GM04503 (cell line): Measurements from ENCODE around the gene PATL2.
"Not testable (repeated sequence)": the region's sequence is repeated elsewhere in the genome, so short reads cannot be mapped to it uniquely, and the experiment has no call there.

Experiments
- DNase-seq: peaks from one replicate; pipeline ENCODE4 v3.0.0-alpha.2; 2012; ENCODE audit warnings: low read depth

Gene PATL2

DNA sequence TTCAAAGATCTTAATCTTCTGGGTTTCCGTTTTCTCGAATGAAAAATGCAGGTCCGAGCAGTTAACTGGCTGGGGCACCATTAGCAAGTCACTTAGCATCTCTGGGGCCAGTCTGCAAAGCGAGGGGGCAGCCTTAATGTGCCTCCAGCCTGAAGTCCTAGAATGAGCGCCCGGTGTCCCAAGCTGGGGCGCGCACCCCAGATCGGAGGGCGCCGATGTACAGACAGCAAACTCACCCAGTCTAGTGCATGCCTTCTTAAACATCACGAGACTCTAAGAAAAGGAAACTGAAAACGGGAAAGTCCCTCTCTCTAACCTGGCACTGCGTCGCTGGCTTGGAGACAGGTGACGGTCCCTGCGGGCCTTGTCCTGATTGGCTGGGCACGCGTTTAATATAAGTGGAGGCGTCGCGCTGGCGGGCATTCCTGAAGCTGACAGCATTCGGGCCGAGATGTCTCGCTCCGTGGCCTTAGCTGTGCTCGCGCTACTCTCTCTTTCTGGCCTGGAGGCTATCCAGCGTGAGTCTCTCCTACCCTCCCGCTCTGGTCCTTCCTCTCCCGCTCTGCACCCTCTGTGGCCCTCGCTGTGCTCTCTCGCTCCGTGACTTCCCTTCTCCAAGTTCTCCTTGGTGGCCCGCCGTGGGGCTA is at the start of gene PATL2, which contains the start of gene B2M:
PATL2 (minus strand) TSS at position 228 of the 647 bp plus-strand sequence. CDS start 34,833 bp downstream, outside the sequence.
B2M (plus strand) TSS at position 422 of the 647 bp plus-strand sequence; CDS start at position 452, 30 bp downstream.
- DNase-seq = peak; percentile 75

DNA sequence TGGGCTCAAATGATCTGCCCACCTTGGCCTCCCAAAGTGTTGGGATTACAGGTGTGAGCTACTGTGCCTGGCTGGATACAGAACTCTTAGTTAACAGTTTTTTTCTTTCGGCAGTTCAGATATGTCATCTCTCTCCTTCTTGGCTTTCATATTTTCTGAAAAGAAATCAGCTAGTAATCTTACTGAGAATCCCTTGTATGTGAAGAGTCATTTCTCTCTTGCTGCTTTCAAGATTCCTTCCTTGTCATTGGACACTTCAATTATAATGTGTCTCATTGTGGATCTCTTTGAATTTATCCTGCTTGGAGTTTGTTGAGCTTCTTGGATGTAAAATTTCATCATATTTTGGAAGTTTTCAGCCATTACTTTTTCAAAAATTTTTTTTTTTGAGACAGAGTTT is 42.2 kb upstream of the PATL2 start:
- no peak for DNase-seq

DNA sequence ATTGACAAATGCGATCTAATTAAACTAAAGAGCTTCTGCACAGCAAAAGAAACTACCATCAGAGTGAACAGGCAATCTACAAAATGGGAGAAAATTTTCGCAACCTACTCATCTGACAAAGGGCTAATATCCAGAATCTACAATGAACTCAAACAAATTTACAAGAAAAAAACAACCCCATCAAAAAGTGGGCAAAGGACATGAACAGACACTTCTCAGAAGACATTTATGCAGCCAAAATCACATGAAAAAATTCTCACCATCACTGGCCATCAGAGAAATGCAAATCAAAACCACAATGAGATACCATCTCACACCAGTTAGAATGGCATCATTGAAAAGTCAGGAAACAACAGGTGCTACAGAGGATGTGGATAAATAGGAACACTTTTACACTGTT is 32.3 kb upstream of the PATL2 start:
- not testable (repeated sequence) for DNase-seq

DNA sequence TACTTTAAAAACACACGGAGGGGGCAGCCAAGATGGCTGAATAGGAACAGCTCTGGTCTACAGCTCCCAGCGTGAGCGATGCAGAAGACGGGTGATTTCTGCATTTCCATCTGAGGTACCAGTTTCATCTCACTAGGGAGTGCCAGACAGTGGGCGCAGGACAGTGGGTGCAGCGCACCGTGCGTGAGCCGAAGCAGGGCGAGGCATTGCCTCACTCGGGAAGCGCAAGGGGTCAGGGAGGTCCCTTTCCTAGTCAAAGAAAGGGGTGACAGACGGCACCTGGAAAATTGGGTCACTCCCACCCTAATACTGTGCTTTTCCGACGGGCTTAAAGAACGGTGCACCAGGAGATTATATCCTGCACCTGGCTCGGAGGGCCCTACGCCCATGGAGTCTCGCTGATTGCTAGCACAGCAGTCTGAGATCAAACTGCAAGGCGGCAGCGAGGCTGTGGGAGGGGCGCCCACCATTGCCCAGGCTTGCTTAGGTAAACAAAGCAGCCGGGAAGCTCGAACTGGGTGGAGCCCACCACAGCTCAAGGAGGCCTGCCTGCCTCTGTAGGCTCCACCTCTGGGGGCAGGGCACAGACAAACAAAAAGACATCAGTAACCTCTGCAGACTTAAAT is 28.2 kb upstream of the PATL2 start:
- not testable (repeated sequence) for DNase-seq

DNA sequence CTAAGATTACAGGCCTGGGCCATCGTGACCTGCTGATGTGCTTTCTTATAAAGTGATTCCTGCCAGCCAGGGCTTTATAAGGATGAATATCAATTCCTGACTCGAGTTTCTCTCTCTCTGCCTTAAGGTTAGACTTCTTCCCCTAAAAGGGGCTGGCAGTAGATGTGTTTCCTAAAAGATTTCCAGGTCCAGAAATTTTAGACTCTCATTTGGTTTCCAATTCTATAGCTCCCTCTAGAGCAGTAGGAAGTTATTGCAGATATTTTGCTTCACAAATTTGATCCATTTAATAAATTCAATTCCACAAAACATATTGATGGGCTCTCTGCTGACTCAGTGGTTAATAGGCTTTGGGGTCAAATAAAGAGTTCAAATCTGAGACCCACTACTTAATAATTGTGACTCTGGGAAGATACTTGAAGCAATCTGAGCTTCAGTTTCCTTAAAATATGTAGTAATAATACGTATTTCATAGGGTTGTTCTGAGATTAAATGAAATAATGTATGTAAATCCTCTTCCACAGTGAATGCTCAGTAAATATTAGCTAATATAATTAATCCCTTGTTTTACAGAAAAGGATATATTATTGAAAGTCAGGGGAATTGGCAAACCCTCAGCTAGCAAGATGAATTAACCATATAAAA is 27.3 kb upstream of the PATL2 start:
- DNase-seq = no peak

DNA sequence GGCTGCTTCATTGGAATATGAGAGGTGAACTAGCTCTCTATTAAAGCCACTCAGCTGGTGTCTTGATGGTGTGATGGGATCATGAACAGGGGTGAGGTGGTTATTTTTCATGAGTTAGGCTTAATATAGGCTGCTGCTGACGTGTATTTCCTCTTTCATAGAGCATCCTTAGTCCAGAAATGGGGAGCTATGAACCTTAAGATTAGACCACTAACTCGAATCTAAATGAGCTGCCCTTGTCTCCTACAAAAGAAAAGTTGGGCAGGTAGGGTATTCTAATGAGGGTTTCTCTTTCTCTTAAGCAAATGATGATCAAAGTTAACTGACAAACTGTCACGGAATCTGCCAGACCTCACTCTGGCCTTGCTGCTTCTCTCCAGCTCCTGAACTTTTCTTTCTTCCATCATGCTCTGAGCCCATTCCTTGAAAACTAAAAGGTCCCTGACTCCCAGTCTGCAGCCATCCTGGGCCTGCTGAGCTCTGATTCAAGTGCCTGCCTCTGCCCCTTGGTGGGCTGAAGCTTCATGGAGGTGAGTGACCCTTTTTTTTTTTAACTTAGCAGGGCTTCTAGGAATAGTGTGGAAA is 25.1 kb upstream of the PATL2 start, which contains the start of gene TRIM69:
TRIM69 (plus strand) TSS at position 348 of the 585 bp plus-strand sequence; CDS start at position 525, 177 bp downstream.
- no peak for DNase-seq

DNA sequence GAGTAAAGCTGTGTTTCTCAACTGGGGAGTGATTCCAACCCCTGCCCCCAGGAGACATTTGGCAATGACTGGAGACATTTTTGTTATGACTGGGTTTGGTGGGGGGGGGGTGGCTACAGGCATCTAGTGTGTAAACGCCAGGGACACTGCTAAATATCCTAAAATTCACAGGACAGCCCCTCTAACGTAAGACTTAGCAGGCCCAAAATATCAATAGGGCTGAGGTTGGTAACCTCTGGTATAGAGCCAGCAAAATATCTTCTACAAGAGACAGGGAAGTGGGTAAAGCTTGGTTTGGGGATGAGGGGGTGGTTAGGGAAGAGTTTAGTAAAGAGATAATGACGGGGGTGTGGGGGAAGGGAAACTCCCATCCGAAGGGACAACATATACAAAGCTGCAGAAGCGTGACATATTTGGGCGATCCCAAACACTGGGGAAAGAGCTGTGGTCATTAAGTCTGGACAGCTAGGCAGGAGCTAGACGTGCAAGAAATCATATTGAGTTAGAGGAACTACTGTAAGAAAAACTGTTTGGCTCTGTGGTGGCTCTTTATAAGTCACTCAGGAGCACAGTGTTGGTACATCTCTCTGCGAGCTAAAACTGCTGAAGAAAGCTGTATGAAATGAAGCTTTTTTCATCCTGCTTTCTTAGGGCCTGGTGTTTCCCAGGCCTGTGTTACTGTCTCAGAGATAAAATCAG is 24.5 kb upstream of the PATL2 start:
- DNase-seq = no peak

DNA sequence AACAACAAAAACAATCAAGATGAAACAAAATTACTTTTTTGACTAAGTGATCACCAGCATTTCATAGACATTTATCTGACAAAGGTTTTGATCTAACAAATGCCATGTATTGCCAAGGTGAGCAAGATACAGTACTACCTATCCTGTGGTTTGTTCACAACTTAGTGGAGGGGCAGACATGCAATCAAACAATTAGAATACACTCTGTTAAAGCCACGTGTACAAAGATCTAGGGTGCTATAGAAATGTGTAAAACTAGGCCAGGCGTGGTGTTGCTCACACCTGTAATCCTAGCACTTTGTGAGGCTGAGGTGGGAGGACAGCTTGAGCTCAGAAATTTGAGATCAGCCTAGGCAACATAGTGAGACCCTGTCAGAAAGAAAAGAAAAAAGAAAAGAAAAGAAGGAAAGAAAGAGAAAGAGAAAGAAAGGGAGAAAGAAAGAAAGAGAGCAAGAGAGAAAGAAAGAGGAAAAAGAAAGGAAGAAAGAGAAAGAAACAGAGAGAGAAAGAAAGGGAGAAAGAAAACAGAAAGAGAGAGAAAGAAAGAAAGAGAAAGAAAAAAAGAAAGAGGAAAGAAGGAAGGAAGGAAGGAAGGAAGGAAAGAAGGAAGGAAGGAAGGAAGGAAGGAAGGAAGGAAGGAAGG is 23.8 kb upstream of the PATL2 start:
- DNase-seq = no peak

DNA sequence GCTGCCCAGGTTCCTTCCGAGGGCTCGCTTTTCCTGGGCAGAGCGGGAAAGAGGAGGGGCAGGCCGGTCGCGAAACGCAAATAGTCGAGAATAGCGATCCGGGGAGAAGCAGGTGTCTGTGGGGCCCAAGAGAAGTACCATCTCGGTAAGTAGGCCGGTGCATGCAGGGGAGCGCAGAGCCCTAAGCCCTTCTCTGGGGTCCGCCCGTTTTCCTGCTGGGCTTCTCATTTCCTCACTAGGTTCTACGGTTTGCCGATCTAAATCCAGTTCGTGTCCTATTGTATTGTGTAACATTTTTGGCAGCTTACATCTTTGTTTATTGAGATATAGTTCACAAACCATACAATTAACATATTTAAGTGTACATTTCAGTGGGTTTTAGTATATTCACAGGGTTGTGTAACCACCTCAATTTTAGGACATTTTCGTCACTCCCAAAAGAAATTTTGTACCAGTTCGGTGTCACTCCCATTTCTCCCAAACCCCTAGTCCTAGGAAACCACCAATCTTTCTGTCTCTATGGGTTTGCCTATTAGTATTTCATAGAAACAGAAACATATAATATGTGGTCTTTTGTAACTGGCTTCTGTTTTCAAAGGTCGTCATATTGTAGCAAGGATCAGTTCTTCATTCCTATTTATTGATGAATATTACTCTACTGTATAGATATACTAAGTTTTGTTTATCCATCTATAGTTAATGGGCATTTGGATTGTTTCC is 18.4 kb upstream of the PATL2 start:
- DNase-seq = no peak

DNA sequence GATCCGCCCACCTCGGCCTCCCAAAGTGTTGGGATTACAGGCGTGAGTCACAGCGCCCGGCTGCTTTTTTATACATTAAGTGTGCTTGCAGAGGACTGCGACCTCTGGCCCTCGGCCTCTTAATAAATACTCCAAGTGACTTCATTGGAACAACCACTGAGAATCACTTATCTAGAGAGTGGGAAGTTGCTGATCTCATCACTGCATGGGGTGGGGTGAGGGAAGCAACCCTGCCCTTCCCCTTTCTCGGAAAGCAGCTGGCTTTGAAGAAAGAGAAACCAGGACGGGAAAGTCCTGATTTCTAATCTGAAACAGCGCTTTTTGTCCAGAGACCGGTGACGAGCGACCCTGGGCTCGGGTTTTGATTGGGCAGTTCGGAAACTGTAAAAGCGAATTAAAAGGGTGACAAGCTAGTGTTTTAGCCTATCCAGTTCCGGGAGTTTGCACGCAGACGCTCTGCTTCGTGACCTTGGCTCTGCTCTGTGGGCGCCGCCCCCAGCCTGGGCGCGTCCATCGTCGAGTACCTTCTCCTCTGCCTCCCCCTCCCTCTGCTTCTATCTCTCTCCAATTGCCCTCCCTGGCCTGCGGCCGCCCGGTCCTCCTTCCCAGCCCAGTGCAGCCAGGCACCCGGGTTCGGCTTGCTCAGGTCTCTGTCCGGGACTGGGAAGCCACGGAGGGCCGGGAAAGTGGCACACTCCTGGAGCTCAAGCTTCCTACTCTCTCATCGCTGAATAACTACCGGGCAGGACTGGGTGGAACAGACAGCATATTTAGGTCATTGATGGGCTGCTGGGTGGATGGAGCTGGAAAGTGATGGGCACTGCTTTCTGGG is 17.7 kb upstream of the PATL2 start:
- DNase-seq = peak; percentile 98

DNA sequence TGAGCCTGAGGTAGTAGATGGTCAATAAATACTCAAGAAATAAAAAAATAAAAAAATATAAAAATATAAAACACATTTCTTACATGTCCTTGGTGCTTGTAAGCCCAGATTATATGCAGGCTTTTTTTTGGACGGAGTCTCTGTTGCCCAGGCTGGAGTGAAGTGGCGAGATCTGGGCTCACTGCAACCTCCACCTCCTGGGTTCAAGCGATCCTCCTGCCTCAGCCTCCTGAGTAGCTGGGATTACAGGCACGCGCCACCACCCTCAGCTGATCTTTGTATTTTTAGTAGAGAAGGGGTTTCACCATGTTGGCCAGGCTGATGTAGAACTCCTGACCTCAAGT is 17.1 kb upstream of the PATL2 start:
- DNase-seq = not testable (repeated sequence)

DNA sequence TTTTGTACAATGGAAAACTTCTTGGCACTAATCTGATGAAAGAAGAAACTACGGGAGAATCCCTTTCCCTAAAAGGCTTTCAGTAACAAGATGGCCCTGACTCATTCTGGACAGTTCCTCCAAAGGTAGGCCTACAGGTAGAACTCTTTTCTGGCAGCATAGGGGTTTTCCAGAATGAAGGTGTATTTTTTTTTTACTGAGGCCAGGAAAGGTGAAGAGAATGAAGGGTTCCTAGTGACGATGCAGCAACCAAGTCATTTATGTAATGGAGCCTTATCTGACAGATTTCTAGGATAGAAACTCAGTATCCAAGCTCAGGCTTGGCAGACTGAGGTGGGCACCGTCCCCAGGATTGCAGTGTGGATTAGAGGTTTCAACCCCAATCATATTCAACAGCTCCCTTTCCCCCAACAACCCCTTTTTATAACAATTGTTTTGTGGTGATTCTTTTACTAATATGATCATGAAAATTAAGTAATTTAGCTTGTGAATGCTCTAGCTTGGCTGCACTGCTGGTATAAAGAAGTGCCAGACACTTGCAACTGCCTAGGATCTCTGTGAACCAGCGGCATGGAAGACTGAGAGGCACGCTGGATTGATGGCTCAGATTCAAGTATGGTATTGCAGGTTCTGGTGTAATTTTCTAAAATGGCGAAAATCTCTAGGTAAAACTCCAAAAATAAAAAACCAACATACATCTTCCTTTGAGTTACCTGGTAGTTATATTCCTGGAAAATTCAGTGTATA is 16.5 kb upstream of the PATL2 start:
- DNase-seq = no peak

DNA sequence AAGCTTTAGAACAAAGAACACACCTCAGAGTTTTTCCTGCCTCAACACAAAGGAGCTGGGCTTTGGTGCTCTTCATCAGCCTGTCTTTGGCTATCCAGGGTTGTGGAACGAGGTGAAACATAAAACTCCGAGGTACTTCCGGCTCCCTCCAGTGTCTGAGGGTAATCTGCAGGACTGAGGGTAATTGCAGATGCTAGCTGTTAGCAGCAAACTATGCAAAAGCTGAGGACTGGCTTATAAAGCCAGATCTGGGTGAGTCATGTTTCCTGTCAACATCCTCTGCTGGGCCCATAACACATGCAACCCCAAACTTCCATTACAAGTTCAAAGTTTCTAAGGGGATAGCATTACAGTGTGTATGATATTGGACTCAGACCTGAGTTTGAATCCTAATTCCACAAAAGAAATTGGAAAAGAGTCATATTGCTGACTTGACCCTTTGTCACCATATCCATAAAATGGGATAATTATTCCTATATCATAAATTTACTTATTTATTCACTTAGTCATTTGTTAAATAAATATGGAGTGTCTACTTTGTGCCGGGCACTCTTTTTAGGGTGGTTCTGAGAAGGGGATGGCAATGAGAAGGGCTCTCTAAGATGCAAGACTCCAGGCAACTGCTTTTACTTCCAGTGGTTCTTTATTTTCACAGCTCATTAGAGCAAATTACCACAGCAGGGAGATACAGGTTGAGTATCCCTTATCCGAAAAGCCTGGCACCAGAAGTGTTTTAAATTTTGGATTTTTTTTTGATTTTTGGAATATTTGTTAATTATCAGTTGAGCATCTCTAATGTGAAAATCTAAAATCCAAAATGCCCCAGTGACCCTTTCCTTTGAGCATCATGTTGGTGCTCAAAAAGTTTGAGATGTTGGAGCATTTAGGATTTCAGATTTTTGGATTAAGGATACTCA is 15.7 kb upstream of the PATL2 start:
- DNase-seq = peak; percentile 83

DNA sequence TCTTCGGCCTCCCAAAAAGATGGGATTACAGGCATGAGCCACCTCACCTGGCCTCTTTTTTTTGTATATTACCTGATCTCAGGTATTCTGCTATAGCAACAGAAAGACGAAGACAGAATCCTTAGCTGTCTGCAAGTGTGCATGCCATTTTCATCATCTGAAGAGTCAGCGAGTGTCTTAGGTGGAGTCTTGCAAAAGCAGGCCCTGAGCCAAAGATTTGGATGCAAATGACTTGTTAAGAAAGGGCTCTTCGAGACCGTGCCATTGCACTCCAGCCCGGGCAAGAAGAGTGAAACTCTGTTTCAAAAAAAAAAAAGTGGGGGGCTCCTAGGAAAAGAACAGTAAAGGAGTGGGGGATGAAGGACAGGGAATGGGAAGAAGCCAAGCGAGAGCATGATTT is 15.0 kb upstream of the PATL2 start:
- DNase-seq = no peak

DNA sequence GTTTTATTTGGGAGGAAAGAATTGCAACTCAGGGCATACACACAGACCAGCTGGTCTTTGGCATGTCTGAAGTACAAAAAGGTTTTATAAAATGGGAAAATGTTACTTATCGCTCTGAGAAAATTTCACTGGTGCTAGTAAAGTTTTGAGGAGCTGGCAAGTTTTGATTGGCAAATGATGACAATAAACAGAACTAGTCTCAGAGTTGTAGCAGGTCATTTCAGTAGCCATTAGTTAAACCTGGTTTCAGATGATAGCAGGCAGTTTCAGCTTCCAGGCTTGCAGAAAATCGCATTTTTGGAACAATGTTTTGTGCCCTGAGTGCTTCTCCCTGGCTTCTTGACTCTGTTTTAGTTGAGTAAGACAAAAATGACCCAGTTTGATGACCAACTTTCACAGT is 10.9 kb upstream of the PATL2 start:
- no peak for DNase-seq

DNA sequence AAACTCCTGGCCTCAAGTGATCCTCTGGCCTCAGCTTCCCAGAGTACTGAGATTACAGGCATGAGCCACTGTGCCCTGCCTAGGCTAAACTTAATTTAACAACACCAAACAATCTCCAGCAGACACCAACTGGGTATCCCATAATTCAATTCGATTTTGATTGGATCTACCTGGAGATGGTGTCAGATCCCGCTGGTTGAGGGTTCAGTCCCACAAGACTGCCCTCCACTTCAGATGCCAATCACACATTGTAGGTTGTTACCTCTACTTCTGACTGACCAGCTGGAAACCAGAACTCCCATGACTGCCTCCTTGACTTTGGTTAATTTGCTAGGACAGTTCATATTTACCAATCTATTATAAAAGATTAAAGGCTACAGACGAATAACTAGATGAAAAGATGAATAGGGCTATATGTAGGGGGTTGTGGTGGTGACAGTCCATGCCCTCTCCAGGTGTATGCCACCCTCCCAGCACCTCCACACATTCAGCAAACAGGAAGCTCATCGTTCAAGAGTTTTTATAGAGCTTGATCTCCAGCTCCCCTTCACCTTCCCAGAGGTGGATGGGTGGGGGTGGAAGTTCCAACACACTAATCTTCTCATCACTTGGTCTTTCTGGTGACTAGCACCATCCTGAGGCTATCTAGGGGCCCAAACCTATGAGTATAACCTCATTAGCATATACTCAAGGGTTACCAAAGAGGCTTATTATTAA is 9.5 kb upstream of the PATL2 start:
- DNase-seq = no peak

DNA sequence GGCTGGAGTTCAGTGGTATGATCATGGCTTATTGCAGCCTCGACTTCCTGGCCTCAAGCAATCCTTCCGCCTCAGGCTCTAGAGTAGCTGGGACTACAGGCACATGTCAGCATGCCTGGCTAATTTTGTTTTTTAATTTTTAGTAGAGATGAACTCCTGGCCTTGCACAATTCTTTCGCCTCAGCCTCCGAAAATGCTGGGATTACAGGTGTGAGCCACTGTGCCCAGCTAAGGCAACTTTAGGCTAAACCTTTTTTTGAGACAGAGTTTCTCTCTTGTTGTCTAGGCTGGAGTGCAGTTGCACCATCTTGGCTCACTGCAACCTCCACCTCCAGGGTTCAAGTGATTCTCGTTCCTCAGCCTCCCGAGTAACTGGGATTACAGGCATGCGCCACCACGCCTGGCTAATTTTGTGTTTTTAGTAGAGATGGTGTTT is 8.9 kb upstream of the PATL2 start:
- DNase-seq = not testable (repeated sequence)
